CD4-positive, CD25-positive, alpha-beta regulatory T cell (primary cell): ENCODE data around the gene KCNK15. TPM values are rescaled to one million over a fixed set of nuclear protein-coding genes. Genes with fewer than 3 reads are reported as not detected.

Experiments used
- ATAC-seq, 2 donors: fragments of 150-1000 bp; cut with Tn5 transposase; one replicate each; pipeline ENCODE4 v1.10.0; 2021; ENCODE audit warnings: low read depth in 2 of 2, moderate number of reproducible peaks in 2 of 2, moderate library complexity in 1 of 2
- DNase-seq, 3 donors: peaks; one replicate each; pipeline versions ENCODE4 v3.0.0 to v3.0.0-alpha.2; 2012 to 2022; ENCODE audit warnings: mixed read lengths in 1 of 3
- H3K27ac ChIP-seq: one replicate; pipeline ENCODE4 v1.7.0; 2013; ENCODE audit warnings: mild to moderate bottlenecking, low read length; ENCODE audit not compliant: insufficient read depth, poor library complexity, severe bottlenecking
- H3K27me3 ChIP-seq: one replicate; pipeline ENCODE4 v1.7.0; 2013; ENCODE audit warnings: low read length; ENCODE audit not compliant: control insufficient read depth, insufficient read depth
- H3K36me3 ChIP-seq: one replicate; pipeline ENCODE4 v1.7.0; 2013; ENCODE audit warnings: mild to moderate bottlenecking, low read length, moderate library complexity; ENCODE audit not compliant: control insufficient read depth, insufficient read depth
- H3K4me1 ChIP-seq: 2 replicates; pipeline ENCODE4 v1.7.0; 2013; ENCODE audit warnings: mild to moderate bottlenecking, low read length; ENCODE audit not compliant: insufficient read depth, control insufficient read depth, poor library complexity, severe bottlenecking
- H3K4me3 ChIP-seq: one replicate; pipeline ENCODE4 v1.7.0; 2013; ENCODE audit warnings: low read depth, mild to moderate bottlenecking, low read length, moderate library complexity
- H3K9me3 ChIP-seq, 2 experiments: 1 replicate in 1 of 2; 2 replicates in 1 of 2; pipeline ENCODE4 v1.7.0; 2013; ENCODE audit warnings: low read length in 2 of 2, mild to moderate bottlenecking in 1 of 2, moderate library complexity in 1 of 2; ENCODE audit not compliant: control insufficient read depth in 2 of 2
- H3K27ac Mint-ChIP-seq, 3 donors: one replicate each; pipeline ENCODE4 v1.8.0; 2020 to 2022; ENCODE audit warnings: mild to moderate bottlenecking in 3 of 3, mixed read lengths in 3 of 3, moderate library complexity in 2 of 3
- H3K27me3 Mint-ChIP-seq: one replicate; pipeline ENCODE4 v1.8.0; 2022; ENCODE audit warnings: mild to moderate bottlenecking, mixed read lengths
- H3K36me3 Mint-ChIP-seq: one replicate; pipeline ENCODE4 v1.8.0; 2020; ENCODE audit warnings: mixed read lengths
- H3K4me1 Mint-ChIP-seq, 4 donors: one replicate each; pipeline ENCODE4 v1.8.0; 2020 to 2022; ENCODE audit warnings: mixed read lengths in 4 of 4, mild to moderate bottlenecking in 1 of 4
- H3K4me3 Mint-ChIP-seq, 4 donors: one replicate each; pipeline ENCODE4 v1.8.0; 2020 to 2022; ENCODE audit warnings: mild to moderate bottlenecking in 4 of 4, mixed read lengths in 4 of 4, moderate library complexity in 3 of 4
- H3K9me3 Mint-ChIP-seq, 7 donors: one replicate each; pipeline ENCODE4 v1.8.0; 2020 to 2022; ENCODE audit warnings: mixed read lengths in 7 of 7, mild to moderate bottlenecking in 3 of 7, moderate library complexity in 2 of 7
- polyA plus RNA-seq, 4 donors: library from polyadenylated mRNA; unstranded; fragments of 300-500 nt; fragmentation: Illumina TruSeq; gene quantifications; one replicate each; pipeline ENCODE4 v1.2.3, GENCODE V29; 2021
- total RNA-seq: library from RNA; stranded (reverse); gene quantifications from one replicate; pipeline ENCODE4 v1.2.3, GENCODE V29; 2022

Gene KCNK15
- total and polyA plus RNA-seq, 5 donors from 2014 or later = not detected

GRCh38 chr20:44781791-44782190 lies 36.1 kb downstream of the KCNK15 start:
- no peaks in the 10 kb centered on the region for H3K9me3 ChIP-seq
- H3K27ac ChIP-seq = no peak overlapping the region
- peaks cover 4% of the 10 kb centered on the region for H3K27me3 ChIP-seq
- DNase-seq (no peak), ATAC-seq (no peak)
- no peaks in the 10 kb centered on the region for H3K4me1 ChIP-seq
- H3K36me3 ChIP-seq = no peaks in the 10 kb centered on the region
- Mint-ChIP-seq H3K36me3 (no peaks in the 10 kb centered on the region), H3K4me1 (no peaks in the 10 kb centered on the region), H3K4me3 (no peak overlapping the region), H3K27me3 (no peaks in the 10 kb centered on the region), H3K27ac (no peak overlapping the region), H3K9me3 (peaks cover 0 to 4% (median 1%) of the 10 kb centered on the region in 7 donors)
- no peak overlapping the region for H3K4me3 ChIP-seq

- Mint-ChIP-seq H3K27ac (no peak overlapping the region), H3K4me3 (no peak overlapping the region), H3K36me3 (no peaks in the 10 kb centered on the region), H3K9me3 (peaks cover 0 to 3% (median 0%) of the 10 kb centered on the region in 7 donors), H3K4me1 (no peaks in the 10 kb centered on the region), H3K27me3 (peaks cover 13% of the 10 kb centered on the region)
- no peak for DNase-seq
- H3K27me3 ChIP-seq = peaks cover 2% of the 10 kb centered on the region
- H3K4me3 ChIP-seq = no peak overlapping the region
- no peak overlapping the region for H3K27ac ChIP-seq
- no peaks in the 10 kb centered on the region for H3K9me3 ChIP-seq
- H3K4me1 ChIP-seq = no peaks in the 10 kb centered on the region
- no peak for ATAC-seq
- no peaks in the 10 kb centered on the region for H3K36me3 ChIP-seq
These were observed 39.0 kb downstream of the KCNK15 start for GRCh38 chr20:44784688-44785087.

GRCh38 chr20:44785768-44786167 lies 40.1 kb downstream of the KCNK15 start:
- no peaks in the 10 kb centered on the region for H3K36me3 Mint-ChIP-seq
- no peak for ATAC-seq
- Histone ChIP-seq H3K4me1 (no peaks in the 10 kb centered on the region), H3K9me3 (no peaks in the 10 kb centered on the region), H3K27ac (no peak overlapping the region), H3K36me3 (no peaks in the 10 kb centered on the region), H3K4me3 (no peak overlapping the region), H3K27me3 (peaks cover 2% of the 10 kb centered on the region)
- no peak overlapping the region for H3K27ac Mint-ChIP-seq
- H3K4me1 Mint-ChIP-seq = no peaks in the 10 kb centered on the region
- H3K4me3 Mint-ChIP-seq = no peak overlapping the region
- peaks cover 13% of the 10 kb centered on the region for H3K27me3 Mint-ChIP-seq
- H3K9me3 Mint-ChIP-seq = peaks cover 0 to 3% (median 0%) of the 10 kb centered on the region in 7 donors
- no peak for DNase-seq

- Mint-ChIP-seq H3K27ac (no peak overlapping the region), H3K36me3 (no peaks in the 10 kb centered on the region), H3K9me3 (no peaks in the 10 kb centered on the region), H3K4me3 (no peak overlapping the region), H3K27me3 (peaks cover 20% of the 10 kb centered on the region), H3K4me1 (no peaks in the 10 kb centered on the region)
- H3K27ac ChIP-seq = no peak overlapping the region
- no peak overlapping the region for H3K4me3 ChIP-seq
- peaks cover 2% of the 10 kb centered on the region for H3K27me3 ChIP-seq
- DNase-seq = no peak
- no peaks in the 10 kb centered on the region for H3K9me3 ChIP-seq
- no peak for ATAC-seq
- H3K36me3 ChIP-seq = no peaks in the 10 kb centered on the region
- no peaks in the 10 kb centered on the region for H3K4me1 ChIP-seq
These were observed 41.6 kb downstream of the KCNK15 start for GRCh38 chr20:44787299-44787698.

GRCh38 chr20:44788706-44789456 lies 43.2 kb downstream of the KCNK15 start:
- Histone ChIP-seq H3K4me3 (no peak overlapping the region), H3K27me3 (no peaks in the 10 kb centered on the region), H3K4me1 (no peaks in the 10 kb centered on the region), H3K27ac (no peak overlapping the region), H3K36me3 (no peaks in the 10 kb centered on the region), H3K9me3 (no peaks in the 10 kb centered on the region)
- ATAC-seq = no peak
- Mint-ChIP-seq H3K9me3 (no peaks in the 10 kb centered on the region), H3K36me3 (no peaks in the 10 kb centered on the region), H3K27ac (no peak overlapping the region), H3K4me1 (no peaks in the 10 kb centered on the region), H3K27me3 (peaks cover 20% of the 10 kb centered on the region), H3K4me3 (no peak overlapping the region)
- DNase-seq = no peak

GRCh38 chr20:44790638-44791393 lies 45.2 kb downstream of the KCNK15 start:
- DNase-seq (no peak), ATAC-seq (no peak)
- Mint-ChIP-seq H3K27ac (no peak overlapping the region), H3K4me1 (peaks cover 0 to 5% (median 0%) of the 10 kb centered on the region in 4 donors), H3K36me3 (no peaks in the 10 kb centered on the region), H3K4me3 (peak overlapping the region in 1 of 4 donors; percentile 27), H3K27me3 (peaks cover 20% of the 10 kb centered on the region), H3K9me3 (no peaks in the 10 kb centered on the region)
- Histone ChIP-seq H3K4me1 (no peaks in the 10 kb centered on the region), H3K9me3 (no peaks in the 10 kb centered on the region), H3K27ac (no peak overlapping the region), H3K36me3 (no peaks in the 10 kb centered on the region), H3K27me3 (no peaks in the 10 kb centered on the region), H3K4me3 (no peak overlapping the region)

- H3K27me3 ChIP-seq = no peaks in the 10 kb centered on the region
- H3K27ac ChIP-seq = no peak overlapping the region
- peaks cover 0 to 5% (median under 1%) of the 10 kb centered on the region in 4 donors for H3K4me1 Mint-ChIP-seq
- H3K9me3 ChIP-seq = no peaks in the 10 kb centered on the region
- no peaks in the 10 kb centered on the region for H3K4me1 ChIP-seq
- H3K4me3 Mint-ChIP-seq = no peak overlapping the region
- DNase-seq = no peak
- no peak overlapping the region for H3K27ac Mint-ChIP-seq
- no peaks in the 10 kb centered on the region for H3K36me3 ChIP-seq
- peaks cover 25% of the 10 kb centered on the region for H3K27me3 Mint-ChIP-seq
- ATAC-seq = no peak
- H3K9me3 Mint-ChIP-seq = no peaks in the 10 kb centered on the region
- H3K36me3 Mint-ChIP-seq = no peaks in the 10 kb centered on the region
- H3K4me3 ChIP-seq = no peak overlapping the region
These were observed 47.1 kb downstream of the KCNK15 start for GRCh38 chr20:44792796-44793195.
